ENCODE data around the gene POLR1A. TPM values are rescaled to one million over a fixed set of nuclear protein-coding genes. Genes with fewer than 3 reads are reported as not detected.

Gene POLR1A
- total RNA-seq, 2 experiments from 2014 or later: 13.1 to 13.4 TPM

DNA sequence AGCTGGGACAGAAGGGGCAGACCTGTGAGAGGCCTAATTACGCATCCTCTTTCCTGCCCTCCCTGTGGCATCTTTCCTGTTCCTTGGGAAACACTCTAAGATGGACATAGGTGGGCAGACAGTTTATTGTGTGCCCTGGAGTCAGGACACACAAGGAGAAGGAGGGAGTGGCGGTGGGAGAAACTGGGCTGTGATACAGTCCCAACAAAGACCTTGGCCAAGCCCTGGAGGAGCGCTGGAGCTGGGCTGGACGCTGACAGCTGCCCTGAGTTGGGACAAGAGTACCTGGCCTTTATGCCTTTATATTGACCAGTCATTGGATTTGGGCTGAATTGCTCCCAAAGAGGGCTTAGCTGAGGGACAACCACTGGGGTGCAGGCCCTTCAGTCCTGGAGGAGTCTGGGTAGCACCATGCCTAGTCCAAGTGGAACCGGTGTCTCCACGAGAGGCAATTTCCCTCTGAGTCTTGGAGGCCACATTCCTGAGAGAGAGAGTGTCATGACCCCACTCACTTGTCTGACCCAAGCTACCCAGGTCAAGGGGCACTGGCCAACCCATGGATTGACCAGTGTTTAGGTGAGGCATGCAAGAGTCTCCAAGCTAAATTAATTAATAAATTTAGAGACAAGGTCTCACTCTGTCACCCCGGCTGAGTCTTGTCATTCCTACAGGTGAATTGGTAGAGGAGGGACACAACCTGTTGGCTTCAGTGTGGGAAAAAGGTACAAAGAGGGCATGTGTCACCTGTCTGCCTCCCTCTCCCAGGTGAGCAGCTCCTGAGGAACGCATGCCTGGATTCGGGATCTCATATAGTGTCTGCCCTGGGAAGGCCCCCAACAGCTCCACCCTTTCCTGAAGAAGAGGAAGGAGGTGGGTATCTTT lies 109.8 kb downstream of the POLR1A start:
- Histone ChIP-seq H3K4me1 (ENCODE audit: insufficient read depth, low read length) (peaks cover 73% of the 10 kb centered on the region), H3K4me3 (ENCODE audit: low read length) (no peak overlapping the region), H3K9me3 (ENCODE audit: control insufficient read depth in 1 of 2, insufficient read depth in 1 of 2, low read length in 2 of 2) (no peaks in the 10 kb centered on the region), H3K27ac (ENCODE audit: low read depth in 1 of 2, low read length in 2 of 2) (no peak overlapping the region), H3K27me3 (ENCODE audit: control insufficient read depth in 1 of 2, insufficient read depth in 2 of 2, low read length in 2 of 2) (no peaks in the 10 kb centered on the region), H3K36me3 (ENCODE audit: insufficient read depth, low read length) (no peaks in the 10 kb centered on the region)
- ATAC-seq (ENCODE audit: poor library complexity) (no peak), DNase-seq (no peak)
- ChIA-PET POLR2A (no interaction called here), CTCF (no interaction called here)
- TF ChIP-seq, protein P1, sequence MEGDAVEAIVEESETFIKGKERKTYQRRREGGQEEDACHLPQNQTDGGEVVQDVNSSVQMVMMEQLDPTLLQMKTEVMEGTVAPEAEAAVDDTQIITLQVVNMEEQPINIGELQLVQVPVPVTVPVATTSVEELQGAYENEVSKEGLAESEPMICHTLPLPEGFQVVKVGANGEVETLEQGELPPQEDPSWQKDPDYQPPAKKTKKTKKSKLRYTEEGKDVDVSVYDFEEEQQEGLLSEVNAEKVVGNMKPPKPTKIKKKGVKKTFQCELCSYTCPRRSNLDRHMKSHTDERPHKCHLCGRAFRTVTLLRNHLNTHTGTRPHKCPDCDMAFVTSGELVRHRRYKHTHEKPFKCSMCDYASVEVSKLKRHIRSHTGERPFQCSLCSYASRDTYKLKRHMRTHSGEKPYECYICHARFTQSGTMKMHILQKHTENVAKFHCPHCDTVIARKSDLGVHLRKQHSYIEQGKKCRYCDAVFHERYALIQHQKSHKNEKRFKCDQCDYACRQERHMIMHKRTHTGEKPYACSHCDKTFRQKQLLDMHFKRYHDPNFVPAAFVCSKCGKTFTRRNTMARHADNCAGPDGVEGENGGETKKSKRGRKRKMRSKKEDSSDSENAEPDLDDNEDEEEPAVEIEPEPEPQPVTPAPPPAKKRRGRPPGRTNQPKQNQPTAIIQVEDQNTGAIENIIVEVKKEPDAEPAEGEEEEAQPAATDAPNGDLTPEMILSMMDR (IDR thresholded peaks at IDR 0.05): no peak
- H3K36me3 Mint-ChIP-seq (ENCODE audit: low read depth): no peaks in the 10 kb centered on the region
- H3K27ac Mint-ChIP-seq: no peak overlapping the region
- no peaks in the 10 kb centered on the region for H3K9me3 Mint-ChIP-seq
- H3K4me3 Mint-ChIP-seq: no peak overlapping the region
- H3K27me3 Mint-ChIP-seq: no peaks in the 10 kb centered on the region
- intact Hi-C loops (cut with DNase I, micrococcal nuclease): loop anchor here in 1 of 2 experiments (5.0 kb wide), 1 partner anchor 41 kb away; no protein-coding TSS in a partner anchor
- H3K4me1 Mint-ChIP-seq (ENCODE audit: low read depth): peaks cover 56% of the 10 kb centered on the region

DNA sequence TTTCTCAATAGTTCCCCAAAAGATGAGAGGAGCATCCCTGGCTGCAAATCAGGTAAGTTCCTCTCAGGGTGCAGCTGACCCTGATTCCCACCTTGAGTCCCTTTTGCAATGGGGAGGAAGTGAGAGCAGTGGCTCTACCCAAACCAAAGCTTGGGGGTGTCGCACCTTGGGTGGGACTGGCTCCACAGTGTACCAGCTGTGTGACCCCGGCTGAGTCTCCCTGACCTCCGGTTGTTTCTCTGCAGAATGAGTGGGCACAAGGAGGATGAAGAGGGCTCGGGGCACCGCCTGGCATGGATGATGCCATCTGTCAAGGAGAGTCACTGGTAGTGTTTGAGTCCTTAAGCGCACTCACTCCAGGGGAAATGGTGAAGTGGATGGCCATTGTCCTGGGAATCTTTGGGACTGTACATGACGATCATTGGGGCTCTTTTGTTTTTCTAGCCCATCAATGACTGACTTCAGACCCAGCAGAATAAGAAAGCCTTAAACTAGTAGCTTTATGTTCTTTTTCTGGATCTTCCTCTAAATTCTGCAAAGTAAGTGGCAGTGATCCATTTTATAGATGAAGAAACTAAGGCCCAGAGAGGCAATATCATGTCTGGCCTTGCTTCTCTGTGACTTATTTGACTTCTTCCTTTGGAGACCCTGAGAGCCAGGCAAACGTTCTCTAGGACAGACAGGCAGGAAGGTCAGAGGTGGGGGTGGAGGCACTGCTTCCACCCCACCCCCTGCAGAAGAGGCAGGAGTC lies 110.6 kb downstream of the POLR1A start:
- TF ChIP-seq, protein P1 (IDR thresholded peaks at IDR 0.05): no peak
- no peaks in the 10 kb centered on the region for H3K27me3 Mint-ChIP-seq
- no peak for DNase-seq
- H3K4me1 Mint-ChIP-seq (ENCODE audit: low read depth): peaks cover 47% of the 10 kb centered on the region
- no peaks in the 10 kb centered on the region for H3K9me3 ChIP-seq (ENCODE audit: control insufficient read depth in 1 of 2, insufficient read depth in 1 of 2, low read length in 2 of 2)
- ATAC-seq (ENCODE audit: poor library complexity): no peak
- H3K4me1 ChIP-seq (ENCODE audit: insufficient read depth, low read length): peaks cover 65% of the 10 kb centered on the region
- no peak overlapping the region for H3K4me3 ChIP-seq (ENCODE audit: low read length)
- no peak overlapping the region for H3K4me3 Mint-ChIP-seq
- ChIA-PET CTCF (no interaction called here), POLR2A (interaction anchor here (1.2 kb wide), 1 partner anchor 18 kb away, joined by 3 read pairs; no protein-coding TSS in a partner anchor)
- no peaks in the 10 kb centered on the region for H3K36me3 ChIP-seq (ENCODE audit: insufficient read depth, low read length)
- no peak overlapping the region for H3K27ac ChIP-seq (ENCODE audit: low read depth in 1 of 2, low read length in 2 of 2)
- no peaks in the 10 kb centered on the region for H3K36me3 Mint-ChIP-seq (ENCODE audit: low read depth)
- H3K27me3 ChIP-seq (ENCODE audit: control insufficient read depth in 1 of 2, insufficient read depth in 2 of 2, low read length in 2 of 2): no peaks in the 10 kb centered on the region
- H3K9me3 Mint-ChIP-seq: no peaks in the 10 kb centered on the region
- intact Hi-C loops (cut with DNase I, micrococcal nuclease): loop anchor here in 1 of 2 experiments (5.0 kb wide), 1 partner anchor 42 kb away; no protein-coding TSS in a partner anchor
- no peak overlapping the region for H3K27ac Mint-ChIP-seq

DNA sequence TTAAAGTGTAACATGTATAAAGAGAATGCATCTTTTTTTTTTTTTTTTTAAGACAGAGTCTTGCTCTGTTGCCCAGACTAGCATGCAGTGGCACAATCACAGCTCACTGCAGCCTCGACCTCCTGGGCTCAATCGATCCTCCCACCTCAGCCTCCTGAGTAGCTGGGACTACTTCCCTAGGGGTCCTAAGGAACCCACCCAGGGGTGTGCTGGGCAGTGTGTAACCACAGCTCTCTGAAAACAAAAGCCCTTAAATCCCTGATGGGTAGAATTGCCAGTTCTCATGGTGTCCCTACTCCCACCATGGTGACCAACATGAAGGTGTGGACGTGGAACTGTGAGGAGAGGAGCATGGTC lies 111.3 kb downstream of the POLR1A start:
- POLR2A ChIA-PET: interaction anchor here (1.2 kb wide), 1 partner anchor 18 kb away, joined by 3 read pairs; no protein-coding TSS in a partner anchor
- intact Hi-C loops (cut with DNase I, micrococcal nuclease): no loop called here
- Mint-ChIP-seq H3K9me3 (no peaks in the 10 kb centered on the region), H3K27me3 (no peaks in the 10 kb centered on the region), H3K4me1 (ENCODE audit: low read depth) (peaks cover 42% of the 10 kb centered on the region), H3K4me3 (no peak overlapping the region), H3K27ac (peak overlapping the region; percentile 22), H3K36me3 (ENCODE audit: low read depth) (no peaks in the 10 kb centered on the region)
- Histone ChIP-seq H3K27ac (ENCODE audit: low read depth in 1 of 2, low read length in 2 of 2) (no peak overlapping the region), H3K4me1 (ENCODE audit: insufficient read depth, low read length) (peaks cover 59% of the 10 kb centered on the region), H3K27me3 (ENCODE audit: control insufficient read depth in 1 of 2, insufficient read depth in 2 of 2, low read length in 2 of 2) (no peaks in the 10 kb centered on the region), H3K9me3 (ENCODE audit: control insufficient read depth in 1 of 2, insufficient read depth in 1 of 2, low read length in 2 of 2) (no peaks in the 10 kb centered on the region), H3K36me3 (ENCODE audit: insufficient read depth, low read length) (no peaks in the 10 kb centered on the region), H3K4me3 (ENCODE audit: low read length) (no peak overlapping the region)
- ATAC-seq (ENCODE audit: poor library complexity) (no peak), DNase-seq (no peak)
- TF ChIP-seq, protein P1 (IDR thresholded peaks at IDR 0.05): no peak
- CTCF ChIA-PET: interaction anchor here (0.6 kb wide), 1 partner anchor 13 kb away, joined by 5 read pairs; no protein-coding TSS in a partner anchor

Data from CD4-positive, alpha-beta T cell (primary cell).